DMS79 (cell line): ENCODE results near the gene UACA.
"Not testable (repeated sequence)": the region's sequence is repeated elsewhere in the genome, so short reads cannot be mapped to it uniquely, and the experiment has no call there.

Experiments used
- DNase-seq: peaks from one replicate; lab custom pipeline; 2025; lab: John Stamatoyannopoulos, UW

The UACA gene, protein sequence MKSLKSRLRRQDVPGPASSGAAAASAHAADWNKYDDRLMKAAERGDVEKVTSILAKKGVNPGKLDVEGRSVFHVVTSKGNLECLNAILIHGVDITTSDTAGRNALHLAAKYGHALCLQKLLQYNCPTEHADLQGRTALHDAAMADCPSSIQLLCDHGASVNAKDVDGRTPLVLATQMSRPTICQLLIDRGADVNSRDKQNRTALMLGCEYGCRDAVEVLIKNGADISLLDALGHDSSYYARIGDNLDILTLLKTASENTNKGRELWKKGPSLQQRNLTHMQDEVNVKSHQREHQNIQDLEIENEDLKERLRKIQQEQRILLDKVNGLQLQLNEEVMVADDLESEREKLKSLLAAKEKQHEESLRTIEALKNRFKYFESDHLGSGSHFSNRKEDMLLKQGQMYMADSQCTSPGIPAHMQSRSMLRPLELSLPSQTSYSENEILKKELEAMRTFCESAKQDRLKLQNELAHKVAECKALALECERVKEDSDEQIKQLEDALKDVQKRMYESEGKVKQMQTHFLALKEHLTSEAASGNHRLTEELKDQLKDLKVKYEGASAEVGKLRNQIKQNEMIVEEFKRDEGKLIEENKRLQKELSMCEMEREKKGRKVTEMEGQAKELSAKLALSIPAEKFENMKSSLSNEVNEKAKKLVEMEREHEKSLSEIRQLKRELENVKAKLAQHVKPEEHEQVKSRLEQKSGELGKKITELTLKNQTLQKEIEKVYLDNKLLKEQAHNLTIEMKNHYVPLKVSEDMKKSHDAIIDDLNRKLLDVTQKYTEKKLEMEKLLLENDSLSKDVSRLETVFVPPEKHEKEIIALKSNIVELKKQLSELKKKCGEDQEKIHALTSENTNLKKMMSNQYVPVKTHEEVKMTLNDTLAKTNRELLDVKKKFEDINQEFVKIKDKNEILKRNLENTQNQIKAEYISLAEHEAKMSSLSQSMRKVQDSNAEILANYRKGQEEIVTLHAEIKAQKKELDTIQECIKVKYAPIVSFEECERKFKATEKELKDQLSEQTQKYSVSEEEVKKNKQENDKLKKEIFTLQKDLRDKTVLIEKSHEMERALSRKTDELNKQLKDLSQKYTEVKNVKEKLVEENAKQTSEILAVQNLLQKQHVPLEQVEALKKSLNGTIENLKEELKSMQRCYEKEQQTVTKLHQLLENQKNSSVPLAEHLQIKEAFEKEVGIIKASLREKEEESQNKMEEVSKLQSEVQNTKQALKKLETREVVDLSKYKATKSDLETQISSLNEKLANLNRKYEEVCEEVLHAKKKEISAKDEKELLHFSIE (N-terminal part only)

DNA sequence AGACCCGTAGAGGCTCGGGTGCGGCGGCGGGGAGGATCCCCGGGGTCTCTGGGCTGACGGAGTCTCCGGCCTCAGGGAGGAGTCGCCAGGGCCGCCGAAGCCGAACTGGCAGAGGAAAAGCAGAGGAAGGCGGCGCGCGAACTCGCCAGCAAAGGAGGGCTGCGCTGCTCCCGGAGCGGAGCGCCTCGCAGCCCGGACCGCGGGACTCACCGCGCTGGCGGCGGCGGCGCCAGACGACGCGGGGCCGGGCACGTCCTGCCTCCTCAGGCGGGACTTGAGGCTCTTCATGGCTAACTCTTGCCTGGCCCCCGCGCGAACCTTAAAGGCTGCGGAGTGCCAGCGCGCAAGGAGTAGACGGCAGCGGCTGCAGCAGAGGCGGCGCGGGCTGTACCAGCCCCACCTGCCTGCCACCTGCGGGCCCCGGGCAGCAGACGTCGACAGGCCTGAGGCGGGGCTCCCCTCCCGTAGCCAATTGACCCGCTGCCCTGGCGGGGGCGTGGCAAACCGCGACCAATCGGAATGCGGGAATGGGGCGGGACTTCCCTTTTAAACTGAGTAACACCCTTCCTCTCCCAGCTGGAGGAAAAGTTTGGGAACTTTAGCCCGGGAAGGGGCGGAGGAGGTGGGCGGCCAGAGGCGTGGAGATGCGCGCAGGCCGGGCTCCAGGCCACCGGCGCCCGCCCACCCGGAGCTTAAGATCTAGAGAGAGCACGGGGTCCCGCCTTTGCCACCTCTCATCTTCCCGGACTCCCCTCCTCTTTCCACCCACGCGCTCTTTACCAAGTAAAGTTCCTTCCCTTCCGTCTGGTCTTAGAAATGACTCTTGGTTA, at the start of gene UACA:
Gene UACA (minus strand): TSS at position 439 of the 830 bp plus-strand sequence. CDS start 151 bp downstream, at position 288.
- DNase-seq, result peak; percentile 37

DNA sequence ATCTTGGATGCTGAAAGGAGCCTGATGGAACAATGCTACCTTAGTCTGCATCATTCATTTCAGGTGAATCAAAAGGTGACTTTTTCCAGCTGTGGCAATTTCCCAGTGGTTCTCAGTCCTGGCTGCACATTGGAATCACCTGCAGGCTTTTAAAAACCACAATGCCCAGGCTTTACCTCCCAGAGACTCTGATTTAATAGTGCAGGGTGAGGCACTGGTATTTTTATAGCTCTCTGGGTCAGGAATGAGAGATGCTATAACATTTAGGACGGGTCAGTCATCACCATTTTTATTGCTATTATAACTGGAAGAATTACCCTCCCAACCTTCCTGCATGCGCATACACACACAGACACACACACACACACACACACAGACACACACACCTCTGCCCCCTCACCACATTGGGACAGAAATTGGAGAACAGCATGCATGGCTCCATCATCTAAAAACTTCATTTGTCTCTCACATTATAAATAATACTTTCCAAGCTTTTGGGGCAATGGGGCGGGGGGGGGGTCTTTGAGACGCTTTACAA, 49.5 kb upstream of the UACA start:
- DNase-seq, result no peak

DNA sequence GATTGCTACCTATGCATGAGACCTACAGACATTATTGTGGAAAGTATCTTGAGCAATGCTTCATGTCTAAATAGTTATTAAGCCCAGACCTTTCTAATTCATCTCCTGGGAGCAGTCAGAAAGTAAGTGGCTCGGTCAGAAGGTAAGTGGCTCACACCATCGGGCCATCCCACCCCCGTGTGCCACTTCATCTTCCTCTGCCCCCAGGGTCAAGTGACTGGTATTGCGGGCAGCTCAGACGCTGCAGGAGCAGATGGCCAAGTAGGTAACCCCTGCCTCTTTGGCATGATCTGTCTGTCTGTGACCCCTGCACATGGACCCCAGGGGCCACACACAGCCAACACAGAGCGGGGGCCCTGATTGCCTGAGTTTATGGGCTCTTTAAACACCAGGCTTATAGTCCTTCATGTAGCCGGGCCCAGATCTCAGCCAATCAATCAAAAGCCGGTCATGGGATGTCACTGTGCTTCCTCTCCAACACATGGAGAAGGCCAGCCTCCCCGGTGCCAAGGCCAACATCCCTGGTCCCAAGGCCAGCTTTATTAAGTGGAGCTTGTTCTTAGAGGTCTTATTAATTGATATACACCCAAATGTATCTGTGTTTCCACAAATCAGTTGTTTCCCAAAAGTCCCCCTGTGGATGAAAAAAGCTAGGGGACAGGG, 47.7 kb upstream of the UACA start:
- no peak for DNase-seq

DNA sequence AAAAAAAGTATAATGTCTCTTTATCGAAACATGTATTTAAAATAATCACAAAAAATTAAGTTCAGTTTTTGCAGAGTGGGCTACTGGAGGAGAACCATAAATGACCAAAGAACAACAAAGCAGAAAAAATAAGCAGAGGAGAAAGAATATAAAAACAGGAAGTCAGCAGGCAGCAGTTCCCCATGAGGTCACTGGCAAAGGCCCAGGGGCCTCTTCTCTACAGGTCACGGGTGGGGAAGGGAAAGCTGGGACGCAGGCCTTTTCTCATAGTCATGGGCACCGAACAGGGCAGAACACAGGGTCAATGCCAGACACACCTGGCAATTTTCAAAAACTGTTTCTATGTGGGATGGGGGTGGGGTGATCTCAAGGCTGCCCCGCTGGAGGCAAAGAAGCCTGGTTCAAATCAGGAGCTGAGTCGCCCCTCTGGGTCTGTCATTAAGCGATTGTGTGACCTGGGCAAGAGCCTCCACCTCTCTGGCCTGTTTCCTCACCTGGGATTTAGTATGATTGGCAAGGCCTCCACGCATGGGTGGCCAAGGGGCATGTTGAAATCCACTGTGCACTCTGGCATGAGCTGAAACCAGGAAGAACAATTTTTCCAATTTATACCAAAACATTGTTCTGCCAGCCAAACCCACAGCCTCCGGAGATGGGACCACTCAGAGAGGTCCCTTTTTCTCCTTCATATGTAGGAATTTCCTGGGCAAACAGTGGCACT, 43.8 kb upstream of the UACA start:
- DNase-seq, result no peak

DNA sequence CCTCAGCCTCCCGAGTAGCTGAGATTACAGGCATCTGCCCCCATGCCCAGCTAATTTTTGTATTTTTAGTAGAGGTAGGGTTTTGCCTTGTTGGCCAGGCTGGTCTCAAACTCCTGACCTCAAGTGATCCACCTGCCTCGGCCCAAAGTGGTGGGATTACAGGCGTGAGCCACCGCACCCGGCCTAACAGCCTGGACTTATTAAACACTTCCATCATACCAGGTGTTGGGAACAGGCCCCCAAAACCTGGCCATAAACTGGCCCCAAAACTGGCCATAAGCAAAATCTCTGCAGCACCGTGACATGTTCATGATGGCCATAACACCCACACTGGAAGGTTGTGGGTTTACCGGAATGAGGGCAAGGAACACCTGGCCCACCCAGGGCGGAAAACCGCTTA, 41.0 kb upstream of the UACA start:
- not testable (repeated sequence) for DNase-seq

DNA sequence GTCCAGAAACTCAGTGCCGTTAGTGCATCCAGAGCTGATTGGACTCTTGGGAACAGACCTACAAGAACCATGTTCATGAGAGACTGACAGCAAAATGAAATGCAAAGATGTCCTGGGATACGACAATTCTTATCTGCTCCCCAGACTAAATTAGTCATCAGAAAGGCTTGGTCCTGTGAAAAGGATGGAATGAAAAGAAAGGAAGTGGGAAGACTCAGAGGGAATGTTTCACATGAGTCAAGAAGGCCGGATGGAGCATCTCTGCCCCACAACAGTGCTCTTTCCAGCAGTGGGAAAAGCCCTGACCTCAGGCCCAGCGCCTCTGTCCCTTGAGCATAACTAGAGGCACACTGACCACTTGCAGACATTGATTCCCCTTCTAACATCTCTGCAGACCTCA, 39.3 kb upstream of the UACA start:
- no peak for DNase-seq

DNA sequence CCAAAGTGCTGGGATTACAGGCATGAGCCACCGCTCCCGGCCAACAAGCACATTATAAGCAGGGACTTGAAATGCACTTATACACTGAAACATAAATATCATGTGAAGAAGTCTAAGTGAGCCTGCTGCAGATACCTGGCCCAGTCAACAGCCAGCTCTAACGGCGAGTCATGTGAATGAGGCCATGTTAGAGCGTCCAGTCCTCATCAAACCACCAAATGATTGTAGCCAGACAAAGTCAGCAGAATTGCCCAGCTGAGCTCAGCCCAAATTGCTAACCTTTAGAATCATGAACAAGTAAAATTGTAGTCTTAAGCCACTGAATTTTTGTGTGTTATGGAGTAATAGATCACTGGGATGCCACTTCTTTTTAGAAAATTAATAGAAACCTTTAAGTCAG, 37.8 kb upstream of the UACA start:
- no peak for DNase-seq

DNA sequence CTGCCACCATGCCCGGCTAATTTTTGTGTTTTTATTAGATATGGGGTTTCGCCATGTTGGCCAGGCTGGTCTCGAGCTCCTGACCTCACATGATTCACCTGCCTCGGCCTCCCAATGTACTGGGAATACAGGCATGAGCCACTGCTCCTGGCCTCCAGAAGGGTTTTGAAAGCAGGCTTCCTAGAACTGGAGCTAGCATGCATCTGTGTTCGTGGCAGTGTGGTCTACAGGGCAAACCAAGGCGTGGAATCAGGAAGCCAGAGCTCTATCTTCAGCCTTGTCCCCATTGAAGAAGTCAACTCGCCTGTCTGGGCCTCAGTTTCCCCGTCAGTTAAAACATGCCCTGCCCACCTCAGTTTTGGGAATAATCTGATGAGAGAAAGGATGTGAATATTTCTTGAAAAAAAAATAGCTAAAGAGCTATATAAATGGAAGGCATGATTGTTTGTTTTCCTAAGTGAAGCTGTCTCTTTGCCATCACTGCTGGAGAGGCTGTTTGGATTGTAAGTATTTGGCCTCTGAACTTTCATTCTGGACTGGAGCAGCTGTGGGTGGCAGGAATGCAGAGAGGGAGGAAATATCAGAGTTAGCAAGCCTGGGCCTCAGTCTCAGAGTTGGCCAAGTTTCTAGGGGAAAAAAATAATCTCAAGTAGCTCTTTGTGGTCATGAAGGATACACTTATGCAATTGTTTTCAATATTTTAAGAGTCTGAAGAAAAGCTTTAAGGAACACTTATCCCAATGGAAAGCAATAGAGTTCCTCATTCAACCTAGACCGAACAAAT, 36.5 kb upstream of the UACA start:
- peak; percentile 39 for DNase-seq

DNA sequence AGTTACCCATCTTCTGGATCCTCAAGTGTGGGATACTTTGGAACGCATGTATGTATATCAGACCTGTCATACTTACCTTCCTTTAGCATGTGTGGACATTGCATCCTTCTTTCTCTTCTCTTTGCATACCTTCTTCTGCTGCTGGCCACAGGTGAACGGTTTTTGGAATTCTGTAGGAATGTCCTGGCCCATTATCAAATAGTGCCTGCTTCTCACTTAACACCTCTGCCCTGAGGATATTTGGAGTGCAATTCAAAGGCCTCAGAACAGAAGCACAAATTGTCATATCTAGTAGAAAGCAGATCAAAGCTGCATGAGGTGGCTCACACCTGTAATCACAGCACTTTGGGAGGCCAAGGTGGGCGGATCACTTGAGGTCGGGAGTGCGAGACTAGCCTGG, 34.1 kb upstream of the UACA start:
- no peak for DNase-seq

DNA sequence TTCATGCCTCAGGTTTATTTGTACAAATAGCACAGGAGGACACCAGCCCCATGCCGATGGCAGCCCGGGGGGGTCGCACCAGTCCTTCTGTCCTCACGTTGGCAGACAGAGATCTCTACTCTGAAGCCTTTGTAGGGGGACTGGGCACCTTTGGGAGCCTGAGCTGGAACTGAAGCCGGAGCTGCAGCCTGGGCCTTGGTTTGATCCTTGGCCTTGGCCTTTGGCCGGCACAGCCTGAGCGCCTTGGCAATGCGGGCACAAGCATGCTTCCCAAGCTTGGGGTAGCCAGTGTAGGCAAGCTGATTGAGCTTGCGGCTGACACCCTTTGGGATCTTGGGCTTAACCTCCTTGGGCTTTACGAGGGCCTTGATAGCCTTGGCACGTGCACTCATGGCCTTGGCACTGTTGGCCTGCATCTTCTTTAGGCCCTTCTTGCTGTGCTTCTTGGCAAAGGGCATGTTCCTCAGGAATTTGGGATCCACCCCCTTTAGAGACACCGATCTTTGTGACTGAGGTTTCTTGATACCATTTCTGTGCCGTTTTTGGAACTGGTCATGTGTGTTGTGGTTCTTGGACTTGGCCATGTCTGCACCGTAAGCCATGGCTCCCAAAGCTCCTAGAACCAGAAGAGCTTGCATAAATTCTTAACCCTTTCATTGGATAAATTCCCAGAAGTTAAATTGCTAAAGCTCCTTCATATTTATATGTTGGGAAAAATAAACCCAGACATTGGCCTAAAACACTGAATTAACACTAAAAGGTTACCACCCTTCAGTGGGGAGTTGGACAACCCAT, 33.4 kb upstream of the UACA start:
- no peak for DNase-seq

DNA sequence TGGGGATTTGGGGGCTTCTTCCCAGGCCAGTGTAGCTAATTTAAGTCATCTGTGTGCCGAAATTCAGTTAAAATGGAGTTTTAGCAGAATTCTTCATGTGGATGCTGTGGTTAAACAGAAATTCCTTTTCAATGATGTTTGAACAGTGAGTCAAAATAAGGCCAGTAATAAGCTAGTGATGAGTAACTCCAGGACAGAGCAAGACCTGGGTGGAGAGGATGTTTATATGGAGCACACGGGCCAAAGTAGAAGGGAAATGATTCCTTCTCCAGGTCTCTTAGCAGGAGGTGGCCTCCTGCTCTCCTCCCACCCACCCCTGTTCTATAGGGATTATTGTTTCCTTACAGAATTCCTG, 31.9 kb upstream of the UACA start:
- no peak for DNase-seq

DNA sequence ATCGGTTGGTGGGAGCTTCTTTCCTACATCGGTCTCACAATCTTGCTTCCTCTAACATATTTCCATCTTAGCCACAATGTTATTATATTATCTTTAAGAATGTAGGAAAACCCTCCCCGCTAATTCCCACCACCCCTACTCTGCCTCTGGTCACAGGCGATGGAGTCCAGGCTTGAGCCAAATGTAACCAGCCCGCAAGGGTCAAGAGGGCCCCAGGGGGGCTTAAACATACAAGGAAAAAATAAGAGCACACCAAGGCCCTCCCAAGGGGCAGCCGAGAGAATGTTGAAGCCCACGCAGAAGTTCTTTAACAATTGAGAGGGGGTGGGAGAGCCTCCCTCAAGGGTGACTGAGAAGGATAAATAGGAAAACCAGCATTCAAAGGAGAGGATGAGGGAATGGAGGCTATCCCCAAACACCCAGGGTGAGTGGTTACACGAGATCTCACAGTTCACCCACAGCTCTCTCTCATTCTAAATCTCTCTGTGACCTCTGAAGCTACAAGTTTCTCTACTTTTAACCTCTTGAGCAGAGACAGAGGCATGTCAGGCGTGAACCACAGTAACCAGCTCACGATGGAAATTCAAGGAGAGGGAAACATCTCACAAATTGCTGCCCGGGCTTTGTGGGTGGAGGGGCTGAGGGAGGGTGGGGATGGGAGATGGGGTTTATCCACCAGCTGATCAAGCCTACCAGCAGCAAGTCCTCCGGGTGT, 31.4 kb upstream of the UACA start:
- DNase-seq, result no peak

DNA sequence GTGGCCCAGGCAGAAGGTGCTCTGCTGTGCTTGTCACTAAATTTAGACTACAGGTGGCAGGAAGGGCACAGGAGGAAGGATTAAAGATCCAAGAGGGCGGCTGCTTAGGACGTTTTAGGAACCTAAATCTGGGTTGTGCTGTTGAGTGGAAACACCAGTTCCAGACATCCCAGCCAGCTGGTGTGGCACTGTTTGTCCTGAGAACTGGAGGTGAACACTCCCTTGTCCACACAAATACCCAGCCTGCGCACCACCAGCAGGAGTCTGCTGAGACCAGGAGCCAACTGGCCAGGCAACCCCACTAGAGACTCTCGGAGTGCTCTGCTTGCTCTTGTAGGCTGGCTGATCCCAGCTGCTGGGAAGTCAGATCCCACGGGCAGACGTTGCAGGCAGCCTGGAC, 30.3 kb upstream of the UACA start:
- DNase-seq, result no peak

DNA sequence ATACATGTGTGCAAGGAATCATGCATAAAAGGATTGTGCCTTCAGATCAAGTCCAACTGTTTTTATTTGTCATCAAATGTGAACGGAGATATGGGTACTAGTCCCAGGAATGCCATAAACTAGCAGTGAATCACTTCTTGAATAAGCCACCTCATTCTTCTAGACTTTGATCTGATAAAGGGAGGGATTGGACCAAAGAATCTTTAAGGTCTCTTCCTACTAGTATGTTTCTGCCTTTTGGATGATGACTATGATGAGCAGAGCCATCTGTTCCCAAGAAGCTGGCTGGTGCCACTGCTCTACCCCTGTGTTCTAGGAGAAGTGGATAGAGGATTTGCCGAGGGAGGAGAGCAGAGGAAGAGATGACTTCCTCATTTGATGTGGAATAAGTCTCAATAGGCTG, 28.8 kb upstream of the UACA start:
- DNase-seq, result no peak

DNA sequence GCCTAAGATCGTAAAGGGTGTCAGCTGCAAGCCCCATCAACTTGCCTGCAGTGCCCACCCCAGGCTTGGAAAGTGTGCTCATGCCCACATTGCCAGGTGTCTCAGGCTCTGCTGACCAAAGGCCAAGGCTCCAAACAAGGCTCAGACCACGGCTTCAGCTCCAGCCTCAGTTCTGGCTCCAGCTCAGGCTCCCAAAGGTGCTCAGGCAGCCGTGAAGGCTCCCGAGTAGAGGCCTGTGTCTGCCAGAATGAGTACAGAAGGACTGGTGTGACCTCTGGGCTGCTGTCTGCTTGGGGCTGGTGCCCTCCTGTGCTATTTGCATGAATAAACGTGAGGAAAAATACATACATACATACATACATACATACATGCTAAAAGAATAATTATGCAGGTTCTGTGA, 27.9 kb upstream of the UACA start:
- DNase-seq, result no peak

DNA sequence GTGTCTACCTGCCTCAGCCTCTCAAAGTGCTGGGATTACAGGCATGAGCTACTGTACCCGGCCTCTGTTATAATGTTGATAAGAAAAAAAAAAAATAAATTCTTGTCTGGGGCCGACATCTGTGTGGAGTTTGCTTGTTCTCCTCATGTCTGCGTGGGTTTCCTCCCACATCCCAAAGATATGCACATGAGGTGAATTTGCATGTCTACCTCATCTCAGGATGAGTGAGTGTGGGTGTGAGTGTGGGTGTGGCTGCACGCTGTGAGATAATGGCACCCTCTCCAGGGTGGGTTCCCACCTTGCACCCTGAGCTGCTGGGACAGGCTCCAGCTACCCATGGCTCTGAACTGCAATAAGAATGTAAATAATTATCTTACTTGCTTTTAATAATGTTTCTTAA, 25.9 kb upstream of the UACA start:
- DNase-seq, result no peak

DNA sequence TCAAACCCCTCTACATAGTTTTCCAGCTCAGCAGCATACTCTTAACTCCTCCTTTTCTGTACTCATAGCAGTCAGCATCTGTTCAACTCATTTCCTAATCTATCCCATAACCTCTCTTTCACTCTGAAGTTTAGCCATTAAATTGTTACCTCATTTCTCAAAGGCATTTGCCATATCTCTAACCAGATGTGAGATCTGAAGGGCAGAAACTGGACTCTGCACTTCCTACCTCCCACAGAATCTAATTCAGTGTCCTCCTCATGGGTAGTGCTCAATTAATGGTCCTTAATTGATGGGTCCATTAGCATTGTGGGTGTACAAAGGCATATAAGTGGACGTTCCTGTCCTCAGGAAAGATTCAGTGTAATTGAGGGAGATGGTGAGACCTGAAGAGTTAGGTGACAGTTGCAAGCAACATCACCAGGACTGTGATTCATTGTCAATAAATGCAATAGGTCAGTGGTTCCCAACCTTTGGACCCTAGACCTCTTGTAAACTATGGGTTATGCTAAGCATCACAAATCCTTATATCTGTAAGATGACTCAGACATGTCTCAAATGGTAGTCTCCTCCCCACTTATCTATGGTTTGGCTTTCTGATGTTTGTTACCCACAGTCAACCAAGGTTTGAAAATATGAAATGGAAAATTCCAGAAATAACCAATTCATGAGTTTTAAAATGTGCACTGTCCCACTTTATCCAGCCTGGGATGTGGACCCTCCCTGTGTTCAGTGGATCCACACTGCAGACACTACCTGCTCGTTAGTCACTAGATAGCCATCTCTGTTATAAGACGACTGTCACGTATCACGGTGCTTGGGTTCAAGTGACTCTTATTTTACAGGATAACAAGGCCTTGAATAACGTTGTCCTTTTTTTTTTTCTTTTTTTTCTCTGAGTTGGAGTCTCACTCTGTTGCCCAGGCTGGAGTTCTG, 25.0 kb upstream of the UACA start:
- DNase-seq, result no peak
